Upper lobe of left lung (tissue), 6 donors: ENCODE measurements around the gene FRMD3. TPM values are rescaled to one million over a fixed set of nuclear protein-coding genes. Genes with fewer than 3 reads are reported as not detected.

ENCODE experiments used
- ATAC-seq, 2 donors: fragments of 200-7000 bp; cut with Tn5 transposase; one replicate each; pipeline ENCODE4 v1.9.1; 2022; ENCODE audit warnings: mild to moderate bottlenecking in 2 of 2, moderate library complexity in 2 of 2; ENCODE audit not compliant: low FRiP score in 2 of 2
- DNase-seq, 2 donors: peaks; one replicate each; pipeline ENCODE4 v3.0.0-alpha.2; 2019 to 2020
- H3K27ac ChIP-seq, 4 donors: fragments of 200-600 bp; sonication (generic); one replicate each; pipeline ENCODE4 v1.5.1; 2016 to 2019
- H3K27me3 ChIP-seq, 4 donors: fragments of 200-600 bp; sonication (generic); one replicate each; pipeline ENCODE4 v1.5.1; 2017 to 2019
- H3K36me3 ChIP-seq, 4 donors: fragments of 200-600 bp; sonication (generic); one replicate each; pipeline ENCODE4 v1.5.1; 2016 to 2019
- H3K4me1 ChIP-seq, 4 donors: fragments of 200-600 bp; sonication (generic); one replicate each; pipeline ENCODE4 v1.5.1; 2018 to 2019
- H3K4me3 ChIP-seq, 4 donors: fragments of 200-600 bp; sonication (generic); one replicate each; pipeline ENCODE4 v1.5.1; 2017 to 2019; ENCODE audit warnings: mild to moderate bottlenecking in 2 of 4, moderate library complexity in 1 of 4
- H3K9me3 ChIP-seq, 4 donors: fragments of 200-600 bp; sonication (generic); one replicate each; pipeline ENCODE4 v1.5.1; 2018 to 2019
- CTCF ChIP-seq, 6 experiments: fragments of 450-650 bp in 4 of 6; fragments of 200-600 bp in 2 of 6; sonication (generic) in 2 of 6; IDR thresholded peaks; one replicate each; pipeline ENCODE4 v1.5.1; 2016 to 2019; ENCODE audit warnings: antibody characterized with exemption in 6 of 6
- EP300 ChIP-seq, 4 donors: sonication (generic); formaldehyde crosslinking; IDR thresholded peaks; one replicate each; pipeline ENCODE4 v1.5.1; 2017; ENCODE audit warnings: antibody characterized with exemption in 4 of 4, control low read depth in 2 of 4
- POLR2A ChIP-seq, 4 donors: fragments of 450-650 bp; IDR thresholded peaks; one replicate each; pipeline ENCODE4 v1.5.1; 2016 to 2017; ENCODE audit warnings: antibody characterized with exemption in 4 of 4, mild to moderate bottlenecking in 2 of 4
- POLR2AphosphoS5 ChIP-seq, 2 donors: sonication (generic); formaldehyde crosslinking; IDR thresholded peaks; one replicate each; pipeline ENCODE4 v1.5.1; 2017; ENCODE audit warnings: antibody characterized with exemption in 2 of 2
- WGBS, 2 donors: methylation state at CpG; one replicate each; pipeline ENCODE4 v1.1.5; 2017 to 2018; 5-methylcytosine and 5-hydroxymethylcytosine counted together
- total RNA-seq, 6 donors: library from RNA; depleted of rRNA in 4 of 6; stranded (reverse); fragments of >200 nt in 4 of 6; gene quantifications; one replicate each; pipeline versions ENCODE4 v1.1.0 to v1.2.1, GENCODE V29; 2016 to 2021
- donor health status: DM: no; HTN: no; CAD: no; lungs with moderate emphysema.
- donor health status: DM: no; HTN: yes; CAD: no; lungs with severe emphysema.

The FRMD3 gene
- total RNA-seq, 6 donors from 2014 or later, result 5.6 to 33.4 (median 10.4) TPM

GRCh38 chr9:83322438-83322837 is 215.8 kb downstream of the FRMD3 start:
- TF ChIP-seq POLR2AphosphoS5 (IDR thresholded peaks at IDR 0.05) (no peak), EP300 (IDR thresholded peaks at IDR 0.05) (no peak), POLR2A (IDR thresholded peaks at IDR 0.05) (no peak), CTCF (IDR thresholded peaks at IDR 0.05) (no peak)
- H3K36me3 ChIP-seq, result no peaks in the 10 kb centered on the region
- 94 to 95% methylated on average over 1 of the region's 1 CpG for WGBS, 2 donors

GRCh38 chr9:83317244-83317643 is 221.0 kb downstream of the FRMD3 start:
- Histone ChIP-seq H3K27me3 (no peaks in the 10 kb centered on the region), H3K9me3 (no peaks in the 10 kb centered on the region), H3K4me1 (no peaks in the 10 kb centered on the region), H3K4me3 (no peak overlapping the region), H3K27ac (no peak overlapping the region), H3K36me3 (no peaks in the 10 kb centered on the region)
- ATAC-seq, result no peak
- 51 to 57% methylated on average over 2 of the region's 2 CpGs for WGBS, 2 donors
- TF ChIP-seq POLR2A (IDR thresholded peaks at IDR 0.05) (no peak), POLR2AphosphoS5 (IDR thresholded peaks at IDR 0.05) (no peak), EP300 (IDR thresholded peaks at IDR 0.05) (no peak), CTCF (IDR thresholded peaks at IDR 0.05) (no peak)
- no peak for DNase-seq

More at GRCh38 chr9:83322438-83322837, 215.8 kb downstream of the FRMD3 start:
- Histone ChIP-seq H3K27ac (no peak overlapping the region), H3K9me3 (no peaks in the 10 kb centered on the region), H3K27me3 (no peaks in the 10 kb centered on the region), H3K4me3 (no peak overlapping the region), H3K4me1 (no peaks in the 10 kb centered on the region)
- DNase-seq (no peak), ATAC-seq (no peak)

- H3K4me1 ChIP-seq, result no peaks in the 10 kb centered on the region
- no peaks in the 10 kb centered on the region for H3K9me3 ChIP-seq
- DNase-seq (no peak), ATAC-seq (no peak)
- H3K27ac ChIP-seq, result no peak overlapping the region
- no peak overlapping the region for H3K4me3 ChIP-seq
- H3K36me3 ChIP-seq, result no peaks in the 10 kb centered on the region
- TF ChIP-seq CTCF (IDR thresholded peaks at IDR 0.05) (no peak), EP300 (IDR thresholded peaks at IDR 0.05) (no peak)
- no peaks in the 10 kb centered on the region for H3K27me3 ChIP-seq
- 92 to 99% methylated on average over 4 of the region's 4 CpGs for WGBS, 2 donors
These were observed 222.6 kb downstream of the FRMD3 start for GRCh38 chr9:83315649-83316048.

- Histone ChIP-seq H3K27me3 (no peaks in the 10 kb centered on the region), H3K36me3 (no peaks in the 10 kb centered on the region), H3K27ac (no peak overlapping the region), H3K9me3 (no peaks in the 10 kb centered on the region), H3K4me1 (no peaks in the 10 kb centered on the region), H3K4me3 (no peak overlapping the region)
- DNase-seq (no peak), ATAC-seq (no peak)
- WGBS, 2 donors, result 90 to 93% methylated on average over 6 of the region's 6 CpGs
- TF ChIP-seq POLR2A (IDR thresholded peaks at IDR 0.05), result no peak
- no peak for TF ChIP-seq CTCF (IDR thresholded peaks at IDR 0.05)
- no peak for TF ChIP-seq EP300 (IDR thresholded peaks at IDR 0.05)
- TF ChIP-seq POLR2AphosphoS5 (IDR thresholded peaks at IDR 0.05), result no peak
These were observed 224.4 kb downstream of the FRMD3 start for GRCh38 chr9:83313781-83314180.

GRCh38 chr9:83312537-83312936 is 225.7 kb downstream of the FRMD3 start:
- Histone ChIP-seq H3K27me3 (no peaks in the 10 kb centered on the region), H3K9me3 (no peaks in the 10 kb centered on the region), H3K36me3 (no peaks in the 10 kb centered on the region), H3K4me3 (no peak overlapping the region), H3K4me1 (no peaks in the 10 kb centered on the region), H3K27ac (no peak overlapping the region)
- 65 to 89% methylated on average over 11 of the region's 11 CpGs for WGBS, 2 donors
- ATAC-seq (no peak), DNase-seq (peak in 1 of 2 donors; percentile 34)
- TF ChIP-seq EP300 (IDR thresholded peaks at IDR 0.05) (no peak), CTCF (IDR thresholded peaks at IDR 0.05) (no peak)
